ENCODE results near the gene WBP1.

WBP1 gene

DNA sequence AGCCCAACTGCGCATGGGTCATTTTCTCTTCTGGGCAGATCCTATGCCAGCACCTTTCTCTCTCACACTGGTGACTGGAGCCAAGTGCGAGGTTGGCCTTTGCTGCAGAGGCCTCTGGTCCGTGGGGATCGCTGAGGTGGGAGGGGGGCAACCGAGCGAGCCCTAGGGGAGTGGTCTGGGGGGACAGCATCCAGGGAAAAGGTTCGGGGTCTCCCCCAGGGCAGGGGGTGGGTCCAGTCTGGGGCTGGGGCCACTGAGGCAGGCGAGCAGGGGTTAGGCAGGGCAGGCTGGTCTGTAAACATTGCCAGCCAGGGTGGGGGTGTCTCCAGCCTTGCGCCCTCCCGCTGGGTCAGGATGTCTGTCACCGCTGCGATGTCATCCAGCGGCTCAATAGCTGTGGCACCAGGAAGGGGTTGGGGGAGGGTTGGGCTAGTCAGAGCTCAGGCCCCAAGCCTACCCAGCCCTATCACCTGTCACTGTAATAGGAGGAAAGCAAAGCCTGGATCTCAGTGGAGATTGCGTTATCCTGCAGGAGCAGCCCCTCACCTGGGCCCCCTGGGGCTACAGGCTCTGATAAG, 32.0 kb upstream of the WBP1 start:
- H3K4me2 ChIP-seq (ENCODE audit: insufficient read depth, low read length), result no peak overlapping the region
- no peak for TF ChIP-seq EZH2 (IDR thresholded peaks at IDR 0.05; ENCODE audit: borderline replicate concordance, low read depth, low read length, severe bottlenecking)
- TF ChIP-seq, protein P1, sequence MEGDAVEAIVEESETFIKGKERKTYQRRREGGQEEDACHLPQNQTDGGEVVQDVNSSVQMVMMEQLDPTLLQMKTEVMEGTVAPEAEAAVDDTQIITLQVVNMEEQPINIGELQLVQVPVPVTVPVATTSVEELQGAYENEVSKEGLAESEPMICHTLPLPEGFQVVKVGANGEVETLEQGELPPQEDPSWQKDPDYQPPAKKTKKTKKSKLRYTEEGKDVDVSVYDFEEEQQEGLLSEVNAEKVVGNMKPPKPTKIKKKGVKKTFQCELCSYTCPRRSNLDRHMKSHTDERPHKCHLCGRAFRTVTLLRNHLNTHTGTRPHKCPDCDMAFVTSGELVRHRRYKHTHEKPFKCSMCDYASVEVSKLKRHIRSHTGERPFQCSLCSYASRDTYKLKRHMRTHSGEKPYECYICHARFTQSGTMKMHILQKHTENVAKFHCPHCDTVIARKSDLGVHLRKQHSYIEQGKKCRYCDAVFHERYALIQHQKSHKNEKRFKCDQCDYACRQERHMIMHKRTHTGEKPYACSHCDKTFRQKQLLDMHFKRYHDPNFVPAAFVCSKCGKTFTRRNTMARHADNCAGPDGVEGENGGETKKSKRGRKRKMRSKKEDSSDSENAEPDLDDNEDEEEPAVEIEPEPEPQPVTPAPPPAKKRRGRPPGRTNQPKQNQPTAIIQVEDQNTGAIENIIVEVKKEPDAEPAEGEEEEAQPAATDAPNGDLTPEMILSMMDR (IDR thresholded peaks at IDR 0.05; ENCODE audit: borderline replicate concordance, extremely low read depth, low read length, poor library complexity, severe bottlenecking), result no peak
- H3K4me3 ChIP-seq (ENCODE audit: low read depth in 1 of 2, low read length in 2 of 2), result no peak overlapping the region
- no peak for DNase-seq
- no peak for ATAC-seq (ENCODE audit: insufficient read depth, low read depth)
- H2AFZ ChIP-seq (ENCODE audit: low read depth, low read length), result no peak overlapping the region
- H3K27ac ChIP-seq (ENCODE audit: low read length), result no peak overlapping the region
- H4K20me1 ChIP-seq (ENCODE audit: insufficient read depth, low read length), result no peaks in the 10 kb centered on the region
- peaks cover 21% of the 10 kb centered on the region for H3K4me1 ChIP-seq (ENCODE audit: insufficient read depth, low read length)
- no peak overlapping the region for H3K9ac ChIP-seq (ENCODE audit: low read depth, low read length)
- peaks cover 61% of the 10 kb centered on the region for H3K36me3 ChIP-seq (ENCODE audit: insufficient read depth, low read length)
- no peaks in the 10 kb centered on the region for H3K27me3 ChIP-seq (ENCODE audit: insufficient read depth, low read length, poor library complexity)
- H3K9me3 ChIP-seq (ENCODE audit: insufficient read depth, low read length, severe bottlenecking), result no peaks in the 10 kb centered on the region
- peaks cover 10% of the 10 kb centered on the region for H3K79me2 ChIP-seq (ENCODE audit: insufficient read depth, low read length)

GRCh38 chr2:74427551-74427950, 30.7 kb upstream of the WBP1 start:
- Histone ChIP-seq H3K9ac (ENCODE audit: low read depth, low read length) (no peak overlapping the region), H3K4me1 (ENCODE audit: insufficient read depth, low read length) (peaks cover 13% of the 10 kb centered on the region), H3K27ac (ENCODE audit: low read length) (no peak overlapping the region), H3K36me3 (ENCODE audit: insufficient read depth, low read length) (peaks cover 61% of the 10 kb centered on the region), H4K20me1 (ENCODE audit: insufficient read depth, low read length) (no peaks in the 10 kb centered on the region), H3K79me2 (ENCODE audit: insufficient read depth, low read length) (peaks cover 6% of the 10 kb centered on the region), H3K4me3 (ENCODE audit: low read depth in 1 of 2, low read length in 2 of 2) (no peak overlapping the region), H2AFZ (ENCODE audit: low read depth, low read length) (no peak overlapping the region), H3K9me3 (ENCODE audit: insufficient read depth, low read length, severe bottlenecking) (no peaks in the 10 kb centered on the region), H3K4me2 (ENCODE audit: insufficient read depth, low read length) (no peak overlapping the region), H3K27me3 (ENCODE audit: insufficient read depth, low read length, poor library complexity) (no peaks in the 10 kb centered on the region)
- ATAC-seq (ENCODE audit: insufficient read depth, low read depth) (no peak), DNase-seq (no peak)
- TF ChIP-seq EZH2 (IDR thresholded peaks at IDR 0.05; ENCODE audit: borderline replicate concordance, low read depth, low read length, severe bottlenecking), result no peak
- TF ChIP-seq, protein P1 (IDR thresholded peaks at IDR 0.05; ENCODE audit: borderline replicate concordance, extremely low read depth, low read length, poor library complexity, severe bottlenecking), result no peak

- ATAC-seq (ENCODE audit: insufficient read depth, low read depth) (0 out of 3 replicates have a peak, but pooled peaks have one; percentile 17), DNase-seq (no peak)
- Histone ChIP-seq H3K4me1 (ENCODE audit: insufficient read depth, low read length) (peaks cover 3% of the 10 kb centered on the region; the same call in 1 of the 2 replicates), H2AFZ (ENCODE audit: low read depth, low read length) (no peak overlapping the region), H3K9me3 (ENCODE audit: insufficient read depth, low read length, severe bottlenecking) (no peaks in the 10 kb centered on the region), H3K9ac (ENCODE audit: low read depth, low read length) (no peak overlapping the region), H3K4me3 (ENCODE audit: low read depth in 1 of 2, low read length in 2 of 2) (no peak overlapping the region), H4K20me1 (ENCODE audit: insufficient read depth, low read length) (no peaks in the 10 kb centered on the region), H3K27me3 (ENCODE audit: insufficient read depth, low read length, poor library complexity) (no peaks in the 10 kb centered on the region), H3K27ac (ENCODE audit: low read length) (no peak overlapping the region), H3K79me2 (ENCODE audit: insufficient read depth, low read length) (no peaks in the 10 kb centered on the region), H3K36me3 (ENCODE audit: insufficient read depth, low read length) (peaks cover 57% of the 10 kb centered on the region), H3K4me2 (ENCODE audit: insufficient read depth, low read length) (no peak overlapping the region)
- no peak for TF ChIP-seq EZH2 (IDR thresholded peaks at IDR 0.05; ENCODE audit: borderline replicate concordance, low read depth, low read length, severe bottlenecking)
- TF ChIP-seq, protein P1 (IDR thresholded peaks at IDR 0.05; ENCODE audit: borderline replicate concordance, extremely low read depth, low read length, poor library complexity, severe bottlenecking), result no peak
Observed at GRCh38 chr2:74428675-74429074, 29.6 kb upstream of the WBP1 start.
